ENCODE measurements around the gene ADCYAP1R1.

DNA sequence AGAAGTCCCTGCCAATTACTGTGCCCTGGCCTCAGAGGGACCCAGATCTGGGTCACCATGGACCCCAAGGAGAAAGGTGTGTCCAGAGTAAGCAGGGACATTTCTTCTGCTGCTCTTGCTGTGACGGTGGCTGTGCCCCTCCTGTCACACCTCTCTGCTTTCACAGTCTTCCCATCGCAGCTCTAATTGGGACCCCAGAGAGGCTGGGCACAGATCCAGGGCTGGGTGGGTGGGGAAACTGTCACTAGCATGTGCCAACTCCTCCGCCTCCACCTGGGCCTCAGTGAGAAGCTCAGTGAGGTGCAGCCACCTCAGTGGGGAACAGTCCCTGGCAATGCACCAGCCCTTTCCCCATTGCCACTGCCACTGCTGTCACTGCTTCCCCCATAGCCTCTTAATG is 37.3 kb upstream of the ADCYAP1R1 start:
- TF ChIP-seq, protein P1, sequence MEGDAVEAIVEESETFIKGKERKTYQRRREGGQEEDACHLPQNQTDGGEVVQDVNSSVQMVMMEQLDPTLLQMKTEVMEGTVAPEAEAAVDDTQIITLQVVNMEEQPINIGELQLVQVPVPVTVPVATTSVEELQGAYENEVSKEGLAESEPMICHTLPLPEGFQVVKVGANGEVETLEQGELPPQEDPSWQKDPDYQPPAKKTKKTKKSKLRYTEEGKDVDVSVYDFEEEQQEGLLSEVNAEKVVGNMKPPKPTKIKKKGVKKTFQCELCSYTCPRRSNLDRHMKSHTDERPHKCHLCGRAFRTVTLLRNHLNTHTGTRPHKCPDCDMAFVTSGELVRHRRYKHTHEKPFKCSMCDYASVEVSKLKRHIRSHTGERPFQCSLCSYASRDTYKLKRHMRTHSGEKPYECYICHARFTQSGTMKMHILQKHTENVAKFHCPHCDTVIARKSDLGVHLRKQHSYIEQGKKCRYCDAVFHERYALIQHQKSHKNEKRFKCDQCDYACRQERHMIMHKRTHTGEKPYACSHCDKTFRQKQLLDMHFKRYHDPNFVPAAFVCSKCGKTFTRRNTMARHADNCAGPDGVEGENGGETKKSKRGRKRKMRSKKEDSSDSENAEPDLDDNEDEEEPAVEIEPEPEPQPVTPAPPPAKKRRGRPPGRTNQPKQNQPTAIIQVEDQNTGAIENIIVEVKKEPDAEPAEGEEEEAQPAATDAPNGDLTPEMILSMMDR (conservative IDR thresholded peaks at IDR 0.05), result no peak
- no peak for TF ChIP-seq EZH2 (IDR thresholded peaks at IDR 0.05; ENCODE audit: low read depth)

All from PC-9 (cell line).